Transverse colon (tissue), 3 donors: Measurements from ENCODE around the gene MPDZ.

ENCODE experiments used
- CTCF ChIP-seq, 5 experiments: fragments of 200-600 bp in 3 of 5; fragments of 450-650 bp in 2 of 5; sonication (generic) in 3 of 5; IDR thresholded peaks; 1 replicate in 2 of 5; 2 replicates in 3 of 5; pipeline ENCODE4 v1.5.1; 2016 to 2017; ENCODE audit warnings: antibody characterized with exemption in 5 of 5, inconsistent platforms in 3 of 5, mild to moderate bottlenecking in 2 of 5, moderate library complexity in 1 of 5
- EP300 ChIP-seq: sonication (generic); formaldehyde crosslinking; IDR thresholded peaks from one replicate; pipeline ENCODE4 v1.6.1; 2017; ENCODE audit warnings: antibody characterized with exemption, low read depth
- POLR2A ChIP-seq: fragments of 450-650 bp; IDR thresholded peaks from one replicate; pipeline ENCODE4 v1.6.1; 2016; ENCODE audit warnings: antibody characterized with exemption, mild to moderate bottlenecking, moderate library complexity

- TF ChIP-seq CTCF (IDR thresholded peaks at IDR 0.05) = no peak
- no peak for TF ChIP-seq EP300
- no peak for TF ChIP-seq POLR2A
These were observed 130.0 kb downstream of the MPDZ start for GRCh38 chr9:13149454-13149853.
